DMS53 treated with DMSO at 0.1 percent for 48 hours (cell line): ENCODE results near the gene LRIT1.

Experiments used
- DNase-seq: peaks from one replicate; lab custom pipeline; 2025; ENCODE audit not compliant: unreplicated experiment; lab: John Stamatoyannopoulos, UW

Gene LRIT1

DNA sequence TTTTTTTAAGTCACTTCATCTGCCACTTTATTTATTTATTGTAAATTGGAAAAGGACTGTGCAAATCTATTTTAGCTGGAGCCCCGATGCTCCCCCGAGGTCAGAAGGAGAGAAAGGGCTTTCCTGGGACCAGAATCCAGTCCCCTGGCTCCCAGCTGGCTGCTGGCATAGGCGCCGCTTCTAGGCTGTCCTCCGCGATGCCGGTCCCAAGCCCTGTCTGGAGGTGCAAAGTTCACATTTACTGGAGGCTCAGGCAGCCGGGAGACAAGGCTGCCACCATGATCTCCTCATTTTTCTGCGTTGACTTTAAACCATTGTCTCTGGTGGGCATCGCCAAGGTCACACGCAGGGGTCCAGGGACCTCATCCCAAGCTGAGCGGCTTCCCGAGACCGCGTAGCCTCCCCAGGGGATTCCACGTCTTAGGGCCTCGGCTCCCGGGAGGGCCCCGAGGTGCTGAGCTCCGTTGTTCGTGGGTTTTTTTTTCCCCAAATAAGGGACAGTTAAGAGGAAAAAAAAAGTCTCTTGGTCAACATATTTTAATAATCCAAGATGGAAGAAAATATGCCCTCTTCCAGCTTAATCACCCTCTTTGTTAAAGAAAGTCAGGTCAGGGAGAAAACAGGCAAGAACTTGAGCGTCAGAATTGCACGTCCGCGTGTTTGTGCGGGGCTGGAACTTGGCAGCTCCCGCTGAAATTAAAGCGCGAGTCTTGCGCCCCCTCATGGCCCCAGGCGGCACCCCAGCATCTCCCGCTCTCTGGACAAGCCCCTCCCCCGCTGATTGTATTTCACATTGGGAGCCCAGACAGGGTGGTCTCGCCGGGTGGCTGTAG, 15.4 kb upstream of the LRIT1 start:
- DNase-seq: peak; percentile 35

DNA sequence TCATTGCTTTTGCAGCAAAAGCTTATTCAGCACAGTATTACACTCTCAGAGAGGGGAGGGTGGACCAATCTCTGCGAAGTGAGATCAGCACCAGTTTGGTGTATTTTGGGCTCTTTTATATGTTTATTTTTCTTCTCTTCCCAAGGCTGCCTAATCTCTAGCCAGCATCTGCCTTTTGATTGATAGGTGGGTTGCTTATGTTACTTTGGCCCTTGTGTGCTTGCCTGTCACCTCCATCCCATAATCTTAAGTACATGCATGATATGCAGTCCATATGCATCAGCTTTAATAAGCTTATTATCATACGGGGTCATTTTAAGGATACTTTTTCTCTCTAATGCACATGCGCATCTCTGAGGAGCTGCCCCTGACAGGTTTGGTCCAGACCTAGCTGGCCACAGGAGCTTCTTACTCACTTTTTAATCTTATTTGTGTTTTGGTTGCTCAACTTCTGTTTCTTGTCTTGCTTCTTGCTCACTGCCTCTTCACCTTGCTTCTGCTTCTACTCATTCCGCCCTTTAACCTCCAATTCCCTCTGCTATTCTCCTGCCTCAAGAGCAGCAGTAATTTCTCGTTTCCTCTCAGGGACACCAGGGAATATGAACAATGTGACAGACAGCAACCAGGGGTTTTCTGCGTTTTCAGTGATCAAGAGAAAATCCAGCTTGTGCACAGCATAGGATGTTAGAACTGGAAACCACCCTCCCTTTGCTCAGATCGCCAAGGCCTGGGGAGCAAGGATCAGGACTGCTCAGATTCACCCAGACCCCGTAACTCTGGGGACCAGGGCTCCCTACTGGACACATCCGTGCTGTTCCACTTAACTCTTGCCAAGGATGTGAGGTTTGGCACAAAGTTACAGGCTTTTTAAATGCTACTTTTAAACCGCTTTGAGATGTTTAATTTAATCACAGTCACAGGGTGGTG, 13.5 kb upstream of the LRIT1 start:
- DNase-seq: no peak

DNA sequence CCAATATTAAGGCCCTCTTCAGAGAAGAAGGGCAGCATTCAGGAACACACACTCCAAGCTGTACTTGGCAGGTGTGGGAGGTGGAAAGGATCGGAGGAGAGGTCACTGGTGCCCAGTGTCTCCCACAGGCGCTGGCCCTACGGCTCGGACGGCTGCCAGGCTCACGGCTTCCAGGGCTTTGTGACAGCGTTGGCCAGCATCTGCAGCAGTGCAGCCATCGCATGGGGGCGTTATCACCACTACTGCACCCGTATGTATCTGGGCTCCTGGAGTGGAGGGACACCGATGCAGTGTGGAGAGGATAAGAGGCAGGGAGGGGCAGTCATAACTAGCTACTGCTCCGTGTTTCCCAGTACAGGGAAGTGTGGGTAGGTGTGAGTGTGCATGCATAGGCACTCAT, 7.4 kb upstream of the LRIT1 start:
- no peak for DNase-seq

DNA sequence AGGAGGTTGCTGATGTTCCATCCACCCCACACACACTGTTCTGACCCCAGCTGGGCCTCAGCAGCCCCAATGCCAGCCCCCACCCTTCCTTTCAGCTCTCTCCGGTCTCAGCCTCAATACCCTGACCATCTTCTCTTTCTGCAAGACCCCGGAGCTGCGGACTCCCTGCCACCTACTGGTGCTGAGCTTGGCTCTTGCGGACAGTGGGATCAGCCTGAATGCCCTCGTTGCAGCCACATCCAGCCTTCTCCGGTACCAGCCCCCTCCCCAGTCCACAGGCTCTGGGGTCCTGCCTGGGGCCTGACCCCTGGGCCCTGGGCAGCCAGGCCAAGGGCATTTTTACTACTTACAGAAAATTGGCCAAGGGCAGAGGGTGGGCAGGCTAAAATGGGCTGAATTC, 6.2 kb upstream of the LRIT1 start:
- no peak for DNase-seq

DNA sequence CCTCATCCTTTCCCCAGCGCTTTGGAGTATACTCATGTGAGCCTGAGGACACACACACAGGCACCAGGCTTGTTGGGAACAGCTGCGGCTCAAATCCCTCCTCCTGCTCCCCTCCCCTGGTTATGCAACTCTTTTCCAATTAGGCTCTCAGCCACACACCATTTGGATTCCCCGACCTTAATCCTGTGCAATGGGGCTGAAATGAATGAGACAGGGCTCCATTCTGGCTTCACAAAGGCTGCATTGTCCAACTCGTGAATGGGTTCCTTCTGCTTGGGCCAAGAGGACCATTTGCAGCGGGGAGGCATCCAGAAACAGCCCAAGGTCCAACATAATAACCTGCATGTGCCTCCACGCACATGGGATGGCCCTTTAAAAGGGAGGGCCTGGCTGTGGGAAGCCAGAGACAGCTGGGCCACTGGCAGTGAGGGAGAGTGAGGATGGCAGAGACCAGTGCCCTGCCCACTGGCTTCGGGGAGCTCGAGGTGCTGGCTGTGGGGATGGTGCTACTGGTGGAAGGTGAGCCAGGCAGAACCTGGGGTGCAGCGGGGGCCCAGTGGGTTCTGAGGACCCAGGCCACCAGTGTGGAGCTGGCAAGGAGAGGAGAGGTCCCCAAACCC, 3.4 kb upstream of the LRIT1 start, which contains the start of gene RGR:
TSS of gene RGR (plus strand) at position 403 of the 620 bp plus-strand sequence. CDS start at position 441, 38 bp downstream.
- DNase-seq: no peak

DNA sequence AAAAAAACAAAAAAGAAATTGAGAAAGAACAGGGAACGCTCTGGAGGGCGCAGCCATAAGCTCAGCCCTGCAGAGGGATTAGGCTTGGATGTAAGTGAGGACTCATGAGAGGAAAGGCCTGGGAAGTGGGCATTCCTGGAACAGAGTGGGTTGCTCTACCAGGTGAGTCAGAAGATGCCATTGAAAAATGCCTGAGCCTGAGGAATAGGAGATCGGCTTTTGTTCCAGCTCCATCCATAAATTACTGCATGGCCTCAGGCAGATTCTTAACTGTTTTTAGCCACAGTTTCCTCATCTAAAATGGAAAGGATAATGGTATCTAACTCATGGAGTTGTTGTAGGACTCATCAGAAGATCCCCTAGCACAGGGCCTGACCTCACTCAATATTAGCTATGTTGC, 2.4 kb upstream of the LRIT1 start:
- DNase-seq: no peak

DNA sequence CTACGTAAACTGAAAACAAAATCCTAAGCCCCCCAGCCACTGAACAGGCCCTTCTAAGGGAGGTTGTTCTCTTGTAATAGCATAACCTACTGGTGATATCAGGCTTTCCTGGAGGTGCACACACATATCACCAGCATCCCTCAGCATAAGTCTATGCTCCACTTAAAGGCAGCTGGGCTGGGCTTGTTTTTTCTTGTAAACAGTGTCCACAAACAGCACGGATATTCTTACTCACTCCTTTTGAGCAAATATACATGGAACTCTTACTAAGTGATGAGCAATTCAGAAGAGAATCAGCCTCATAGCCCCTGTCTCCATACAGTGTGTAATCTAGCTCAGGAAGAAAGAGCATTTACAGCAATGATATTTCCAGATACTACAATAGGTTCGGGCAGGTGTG, 2.4 kb downstream of the LRIT1 start:
- DNase-seq: peak; percentile 3

DNA sequence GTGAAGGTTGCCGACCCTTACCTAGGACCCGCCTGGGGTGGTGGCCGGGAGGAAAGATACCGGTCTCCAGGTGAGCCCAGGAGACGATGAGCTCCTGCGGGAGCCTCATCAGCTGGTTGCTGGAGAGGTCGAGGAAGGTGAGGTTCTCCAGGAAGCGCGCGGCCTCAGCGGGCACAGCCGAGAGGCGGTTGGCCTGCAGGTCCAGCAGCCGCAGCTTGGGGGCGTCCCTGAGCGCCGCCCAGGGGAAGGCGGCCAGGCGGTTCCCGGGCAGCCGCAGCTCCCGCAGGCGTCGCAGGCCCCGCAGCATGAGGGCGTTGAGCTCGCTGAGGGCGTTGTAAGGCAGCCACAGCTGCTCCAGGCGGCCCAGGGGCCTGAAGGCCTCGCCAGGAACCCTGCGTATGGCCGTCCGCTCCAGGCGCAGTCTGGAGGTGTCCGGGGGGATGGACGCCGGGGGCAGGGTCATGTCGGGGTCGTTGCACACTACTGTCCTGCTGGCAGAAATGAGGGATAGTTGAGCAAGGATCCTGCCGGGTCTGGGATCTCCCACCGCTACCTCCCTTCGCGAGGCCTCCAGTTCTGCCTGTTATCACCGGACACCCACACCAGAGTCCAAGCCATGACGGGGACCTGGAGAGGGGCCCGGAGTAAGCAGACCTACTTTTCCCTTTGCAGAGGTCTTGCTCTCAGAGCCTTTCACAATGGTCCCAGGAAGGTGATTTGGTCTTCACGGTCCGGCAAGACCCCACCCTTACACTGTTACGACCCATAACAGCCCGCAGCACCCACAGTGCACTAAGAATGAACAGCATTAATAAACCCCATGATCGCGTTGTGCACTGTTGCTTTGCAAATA, 3.9 kb downstream of the LRIT1 start:
- no peak for DNase-seq

DNA sequence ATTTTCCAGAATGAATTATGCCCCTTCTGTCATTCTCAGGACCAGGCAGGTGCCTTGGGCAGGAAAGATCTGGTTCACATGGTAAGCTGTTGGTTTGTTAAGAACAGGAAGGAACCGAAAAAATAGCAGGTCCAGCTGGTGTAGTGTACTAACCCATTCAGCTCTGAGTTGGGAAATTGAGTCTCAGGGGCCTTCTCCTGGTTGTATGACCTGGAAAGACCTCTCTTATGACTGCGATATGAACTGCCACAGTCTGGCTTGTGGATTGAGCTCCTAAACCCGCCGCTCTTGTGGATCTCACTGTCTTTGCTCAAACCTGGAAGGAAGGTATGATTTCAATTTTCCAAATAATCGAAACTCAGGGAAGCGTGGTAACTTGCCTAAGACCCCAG, 4.5 kb downstream of the LRIT1 start:
- no peak for DNase-seq

DNA sequence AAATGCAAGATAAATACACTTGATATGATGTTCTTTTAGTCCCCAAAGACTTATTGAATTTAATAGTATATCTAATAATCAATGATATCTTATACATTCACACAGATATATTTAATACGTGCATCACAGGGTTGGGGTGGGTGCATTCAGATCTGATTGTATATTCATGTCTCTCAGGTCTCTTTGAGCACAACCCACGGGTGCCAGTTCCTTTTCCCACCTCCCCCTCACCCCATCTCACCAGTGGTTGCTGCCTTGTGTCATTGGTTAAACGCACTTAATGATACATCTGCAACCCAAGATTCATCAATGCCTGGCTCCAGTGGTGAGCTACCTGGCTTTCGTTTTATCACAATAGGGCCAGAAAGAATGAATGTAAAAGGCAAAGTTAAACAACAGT, 6.2 kb downstream of the LRIT1 start:
- DNase-seq: no peak

DNA sequence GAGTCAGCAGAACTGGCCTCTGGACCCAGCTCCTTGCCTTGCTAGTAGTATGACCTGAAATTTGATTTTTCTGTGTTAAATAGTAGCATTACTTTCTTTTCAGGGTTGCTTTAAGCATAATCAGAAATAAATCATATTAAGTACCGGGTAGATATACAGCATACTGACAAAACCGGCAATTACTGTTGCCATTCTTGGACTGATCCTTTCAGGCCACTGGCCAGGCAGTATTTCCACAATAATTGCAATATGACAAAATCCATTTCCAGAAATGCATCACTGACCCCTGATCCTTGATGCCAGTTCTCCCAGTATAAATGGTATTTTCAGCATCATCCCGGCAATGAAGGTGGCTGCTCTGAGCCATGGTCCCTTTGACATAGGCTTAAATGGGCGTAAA, 6.9 kb downstream of the LRIT1 start:
- DNase-seq: no peak

DNA sequence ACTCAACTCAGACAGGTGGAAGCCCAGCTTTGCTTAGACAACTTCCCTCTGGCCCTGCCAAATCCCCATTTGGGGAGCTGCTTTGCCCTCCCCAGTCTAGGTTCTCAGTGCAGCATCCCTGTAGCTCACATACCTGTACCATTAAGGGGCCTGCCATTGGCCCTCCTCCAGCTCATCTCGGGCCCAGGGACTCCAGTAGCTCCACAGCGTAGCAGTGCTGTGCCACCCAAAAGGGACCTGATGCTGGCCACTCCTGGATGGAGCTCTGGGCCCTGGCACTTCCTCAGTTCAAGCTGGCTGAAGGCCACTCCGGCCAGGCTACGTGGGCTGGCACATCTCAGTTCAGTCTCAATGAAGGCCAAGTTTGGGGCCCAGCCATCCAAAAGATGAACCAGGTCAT, 7.4 kb downstream of the LRIT1 start:
- DNase-seq: no peak

DNA sequence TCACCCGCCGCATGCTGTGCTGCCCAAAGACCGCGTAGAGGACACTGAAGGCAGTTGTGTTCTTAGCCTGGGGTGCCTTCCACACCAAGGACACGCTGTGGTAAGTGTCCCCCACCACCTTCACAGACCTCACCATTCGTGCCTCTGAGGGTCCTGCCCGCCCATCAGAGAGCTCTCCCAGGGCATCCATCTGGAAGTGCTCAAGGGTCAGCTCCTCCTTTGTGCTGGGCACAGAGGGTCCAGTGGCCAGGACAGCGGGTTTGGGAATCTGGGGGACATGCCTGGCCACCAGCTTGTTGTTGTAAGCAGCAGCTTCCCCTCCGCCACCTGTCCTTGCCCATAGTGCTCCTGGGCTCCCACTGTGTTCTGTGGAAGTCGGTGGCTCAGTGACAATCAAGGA, 9.0 kb downstream of the LRIT1 start:
- no peak for DNase-seq

DNA sequence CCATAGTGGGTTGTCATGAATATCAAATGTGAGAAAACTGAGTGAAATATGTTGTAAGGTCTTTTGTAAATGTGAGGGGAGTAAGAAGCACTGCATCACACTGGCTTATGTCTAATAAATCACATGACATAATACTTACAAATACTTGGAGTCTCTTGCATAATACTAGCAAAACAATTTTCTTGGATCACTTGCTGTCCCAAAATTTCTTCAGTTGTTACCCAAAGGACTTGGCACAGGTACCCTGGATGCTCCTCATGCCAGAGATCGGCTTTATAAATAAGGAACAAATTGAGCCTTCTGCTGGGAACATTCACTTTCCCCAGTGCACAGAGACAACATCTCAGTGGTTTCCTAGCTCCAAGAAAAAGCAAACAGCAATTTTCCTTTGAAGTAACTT, 11.0 kb downstream of the LRIT1 start:
- no peak for DNase-seq

DNA sequence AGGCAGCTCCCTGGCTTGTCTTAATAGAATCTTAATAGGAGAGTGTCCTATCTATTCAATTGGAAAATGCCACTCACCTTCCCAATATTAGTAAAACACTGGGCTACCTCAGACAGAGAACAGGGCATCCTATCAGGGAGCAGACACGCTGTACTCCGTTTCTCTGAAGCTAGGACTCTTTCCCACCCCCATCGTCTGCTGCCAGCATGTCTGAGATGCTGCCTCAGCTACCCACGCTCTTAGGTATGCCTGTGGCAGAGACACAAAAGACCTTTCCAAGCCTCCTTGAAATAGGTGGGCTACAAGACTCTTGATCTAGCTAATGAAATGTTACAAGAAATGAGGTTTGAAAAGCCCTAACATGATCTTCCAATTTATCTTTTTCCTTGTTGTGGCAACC, 13.5 kb downstream of the LRIT1 start:
- no peak for DNase-seq

DNA sequence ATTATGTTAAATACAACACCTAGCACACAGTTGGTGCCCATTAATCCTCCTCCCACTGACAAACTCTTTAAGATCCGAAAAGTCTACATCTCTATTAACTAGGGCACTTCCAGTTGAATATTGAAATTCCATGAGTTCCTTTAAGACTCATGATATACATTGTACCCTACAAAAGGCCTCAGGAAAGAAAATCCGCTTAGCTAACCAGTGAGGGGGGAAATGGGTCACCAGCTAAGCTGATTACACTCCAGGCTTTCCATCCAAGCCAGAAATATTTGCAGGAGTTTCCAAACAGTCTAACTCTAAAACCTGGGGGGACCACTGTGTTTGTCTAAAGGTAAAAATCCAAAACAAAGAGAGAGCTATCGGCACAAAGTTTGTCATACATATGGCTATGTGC, 14.7 kb downstream of the LRIT1 start:
- no peak for DNase-seq

DNA sequence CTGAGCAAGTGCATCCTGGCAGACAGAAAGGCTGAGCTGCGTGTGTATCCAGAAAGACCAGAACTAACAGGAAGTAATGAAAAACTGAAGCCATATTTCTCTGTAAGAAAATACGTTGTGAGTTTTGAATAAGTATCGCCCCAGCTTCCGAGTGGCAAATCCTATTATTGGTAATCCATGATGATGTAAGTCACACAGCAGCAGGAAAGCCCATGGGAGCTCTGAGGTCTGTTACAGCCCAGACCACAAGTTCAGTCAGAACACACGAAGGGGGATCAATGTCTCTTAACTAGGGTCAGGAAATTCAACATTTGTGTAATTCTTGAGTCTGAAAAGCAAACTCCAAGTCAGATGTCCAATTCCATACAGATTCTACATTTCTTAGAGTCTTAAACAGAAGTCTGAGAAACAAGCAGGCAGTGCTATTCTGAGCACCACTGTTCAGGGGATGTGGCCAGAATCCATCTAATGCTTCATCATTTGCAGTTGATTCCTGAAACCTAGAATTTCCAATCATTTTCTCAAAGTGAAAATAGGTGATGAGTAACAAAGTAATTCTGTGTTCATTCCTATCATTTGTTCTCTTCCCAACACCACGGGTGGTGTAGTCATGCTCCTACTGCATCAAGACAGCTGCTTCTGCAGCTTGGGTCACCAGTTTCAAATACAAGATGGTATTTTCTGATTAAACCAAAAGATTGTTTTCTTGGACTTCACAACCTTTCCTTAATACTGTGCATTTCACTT, 15.7 kb downstream of the LRIT1 start, which contains the start of gene LRIT2:
TSS of gene LRIT2 (minus strand) at position 118 of the 747 bp plus-strand sequence. CDS start at position 94, 24 bp downstream.
- no peak for DNase-seq

DNA sequence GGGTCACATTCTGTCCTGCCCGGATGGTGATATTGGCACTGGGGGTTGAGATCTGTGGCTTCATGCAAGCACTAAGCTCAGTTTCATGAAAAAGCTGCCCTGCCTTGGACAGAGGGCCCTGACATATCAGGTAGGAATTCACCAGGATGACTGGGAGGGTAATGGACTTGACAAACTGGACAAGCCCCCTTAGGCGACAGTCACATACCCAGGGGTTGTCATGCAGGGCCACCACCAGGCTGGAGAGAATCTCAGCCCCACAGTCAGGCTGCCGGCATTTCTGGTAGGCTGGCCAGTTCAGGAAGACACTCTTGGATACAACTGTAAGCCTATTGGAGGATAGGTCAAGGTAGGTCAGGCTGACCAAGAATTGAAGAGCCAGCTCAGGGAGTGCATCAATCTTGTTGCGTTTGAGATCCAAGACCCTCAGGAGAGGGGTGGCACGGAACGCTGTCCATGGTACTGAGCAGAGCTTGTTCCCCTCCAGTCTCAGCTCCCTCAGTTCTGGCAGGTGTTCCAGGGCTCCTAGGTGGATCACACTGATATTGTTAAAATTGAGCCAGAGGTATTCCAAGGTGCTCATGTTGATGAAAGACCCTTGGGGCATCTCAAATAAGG, 16.8 kb downstream of the LRIT1 start:
- DNase-seq: no peak

DNA sequence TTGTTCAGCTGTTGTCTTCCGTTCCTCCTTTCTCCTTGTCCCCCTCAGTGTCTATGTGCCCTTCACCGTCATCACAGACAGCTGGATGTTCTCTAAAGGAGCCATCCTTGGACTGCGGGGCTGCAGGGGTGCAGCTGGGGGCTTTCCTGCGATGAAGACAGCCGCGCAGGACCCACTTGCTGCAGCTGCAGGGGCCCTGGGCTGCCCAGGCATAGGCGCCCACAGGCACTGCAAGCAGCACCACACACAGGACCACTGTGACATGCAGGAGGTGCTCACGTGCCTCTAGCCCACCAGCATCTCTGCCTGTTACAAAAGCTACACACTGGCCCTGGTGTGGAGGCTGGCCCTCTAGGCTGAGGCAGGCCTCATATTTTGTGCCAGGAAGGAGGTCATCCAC, 19.4 kb downstream of the LRIT1 start:
- DNase-seq: no peak
